Measurements from ENCODE around the gene ADARB1.

The ADARB1 gene

DNA sequence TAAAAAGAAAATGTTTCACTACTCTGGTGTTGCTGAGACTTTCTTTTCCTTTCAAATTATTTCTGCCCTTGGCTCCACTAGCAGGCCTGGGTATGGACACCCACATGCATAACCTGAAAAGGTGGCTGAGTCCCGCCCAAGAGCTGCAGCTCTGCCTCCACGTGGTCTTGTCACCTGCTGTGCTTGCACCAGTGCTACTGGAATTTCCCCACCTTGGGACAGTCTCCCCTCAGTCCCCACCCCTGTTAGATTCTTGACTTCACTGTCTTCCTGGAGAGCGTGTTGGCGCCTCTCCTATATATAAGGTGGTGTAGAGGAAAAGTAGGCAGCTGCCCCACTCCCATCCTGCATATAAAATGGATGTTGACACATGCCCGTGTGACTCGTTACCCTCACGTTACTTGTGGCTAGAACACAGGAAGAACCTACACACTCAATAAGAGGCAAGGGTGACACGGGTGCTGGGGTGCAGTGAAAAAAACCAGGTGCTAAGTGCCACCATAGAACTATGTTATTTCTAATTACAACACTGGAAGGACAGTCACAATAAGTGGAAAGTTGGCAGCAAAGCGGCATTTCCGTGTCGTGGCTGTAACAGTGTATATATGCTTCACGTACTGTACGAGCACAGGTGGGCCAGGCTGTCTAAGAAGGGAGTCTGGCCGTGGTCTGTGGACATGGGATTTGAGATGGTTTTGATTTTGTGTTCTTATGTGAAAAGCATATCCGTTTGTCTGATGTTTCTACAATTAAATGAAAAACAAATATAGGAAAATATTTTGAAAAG is 152.4 kb downstream of the ADARB1 start:
- Histone ChIP-seq H2AFZ (ENCODE audit: low read depth, low read length) (no peak overlapping the region), H3K4me3 (ENCODE audit: low read length) (no peak overlapping the region)

DNA sequence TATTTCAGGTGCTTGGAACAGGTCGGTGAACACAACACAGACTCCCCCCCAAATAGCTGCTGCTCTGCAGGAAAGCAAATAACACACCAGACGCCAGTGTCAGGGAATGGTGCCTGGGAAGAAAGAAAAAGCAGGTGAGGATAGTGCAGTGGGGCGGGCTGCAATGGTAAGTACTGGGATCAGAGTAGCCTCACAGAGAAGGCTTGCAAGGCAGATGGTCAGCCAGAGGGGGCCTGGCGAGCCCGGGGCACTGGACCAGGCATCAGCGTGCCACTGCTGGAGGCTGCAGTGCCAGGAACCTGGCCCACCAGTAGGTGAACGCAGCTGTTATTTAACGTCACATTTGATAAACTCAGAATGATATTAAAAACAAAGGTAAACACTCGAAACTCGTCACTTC is 153.4 kb downstream of the ADARB1 start:
- H3K4me3 ChIP-seq (ENCODE audit: low read length) = no peak overlapping the region
- no peak overlapping the region for H2AFZ ChIP-seq (ENCODE audit: low read depth, low read length)
- no peaks in the 10 kb centered on the region for H3K36me3 ChIP-seq (ENCODE audit: insufficient read depth, low read length)
- H3K4me1 ChIP-seq (ENCODE audit: insufficient read depth, low read length) = no peaks in the 10 kb centered on the region
- no peaks in the 10 kb centered on the region for H3K9me3 ChIP-seq (ENCODE audit: low read length)
- H3K27me3 ChIP-seq (ENCODE audit: insufficient read depth, low read length) = no peaks in the 10 kb centered on the region

More for the DNA sequence above, 152.4 kb downstream of the ADARB1 start:
- Histone ChIP-seq H3K4me1 (ENCODE audit: insufficient read depth, low read length) (no peaks in the 10 kb centered on the region), H3K27me3 (ENCODE audit: insufficient read depth, low read length) (no peaks in the 10 kb centered on the region), H3K9me3 (ENCODE audit: low read length) (no peaks in the 10 kb centered on the region), H3K36me3 (ENCODE audit: insufficient read depth, low read length) (no peaks in the 10 kb centered on the region)

DNA sequence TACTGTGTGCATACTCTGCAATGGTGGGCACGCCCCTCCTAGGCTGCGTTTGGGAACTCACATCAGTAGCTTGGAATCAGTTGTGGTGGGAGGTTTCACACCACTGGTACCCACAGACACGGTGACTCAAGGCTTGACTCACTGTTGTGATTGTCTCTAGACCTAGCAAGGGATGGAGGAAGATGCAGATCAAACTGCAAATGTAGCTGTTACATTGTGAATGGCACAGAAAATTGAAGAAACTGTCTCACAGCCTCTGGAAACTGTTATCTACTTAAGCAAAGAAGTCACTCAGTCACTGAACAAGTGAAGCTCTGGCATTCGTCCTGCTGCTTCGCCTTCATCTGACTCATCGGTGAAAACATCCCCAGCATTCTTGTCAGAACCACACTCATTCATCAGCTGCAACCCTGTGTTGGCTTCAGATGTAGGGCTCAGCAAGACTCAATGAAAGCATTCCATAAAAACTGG is 153.8 kb downstream of the ADARB1 start:
- H3K4me1 ChIP-seq (ENCODE audit: insufficient read depth, low read length) = no peaks in the 10 kb centered on the region
- H3K9me3 ChIP-seq (ENCODE audit: low read length) = no peaks in the 10 kb centered on the region

DNA sequence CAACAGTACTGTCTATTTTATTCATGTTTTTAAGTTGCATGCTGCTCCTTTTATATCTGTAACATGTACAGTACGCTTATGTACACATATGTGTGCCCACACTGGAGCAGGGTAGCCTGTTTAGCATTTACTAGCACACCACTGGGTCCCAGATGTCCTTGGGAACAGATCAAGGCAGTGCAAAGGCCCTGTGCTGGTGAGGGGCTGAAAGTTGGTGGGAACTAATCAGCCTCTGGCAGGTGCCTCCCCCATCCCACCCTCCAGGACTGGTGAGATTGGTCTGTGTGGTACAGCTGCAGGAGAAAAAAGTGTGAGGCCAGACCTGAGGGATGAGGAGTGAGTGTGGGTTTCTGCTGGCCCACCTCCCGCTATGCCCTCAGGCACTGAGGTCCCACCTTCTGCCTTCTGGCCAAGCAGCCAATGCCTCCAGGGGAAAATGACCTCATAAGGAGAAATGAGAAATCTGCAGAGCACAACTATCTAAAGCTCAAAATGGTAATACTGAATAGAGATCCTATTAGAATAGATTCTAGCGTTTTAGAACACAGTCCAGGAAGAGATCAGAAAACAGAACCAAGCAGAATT is 154.4 kb downstream of the ADARB1 start:
- no peak overlapping the region for H3K4me3 ChIP-seq (ENCODE audit: low read length)
- no peak overlapping the region for H2AFZ ChIP-seq (ENCODE audit: low read depth, low read length)
- no peaks in the 10 kb centered on the region for H3K4me1 ChIP-seq (ENCODE audit: insufficient read depth, low read length)
- H3K27me3 ChIP-seq (ENCODE audit: insufficient read depth, low read length) = no peaks in the 10 kb centered on the region
- H3K36me3 ChIP-seq (ENCODE audit: insufficient read depth, low read length) = no peaks in the 10 kb centered on the region
- no peaks in the 10 kb centered on the region for H3K9me3 ChIP-seq (ENCODE audit: low read length)

More for the DNA sequence above, 153.8 kb downstream of the ADARB1 start:
- H3K36me3 ChIP-seq (ENCODE audit: insufficient read depth, low read length) = no peaks in the 10 kb centered on the region
- no peaks in the 10 kb centered on the region for H3K27me3 ChIP-seq (ENCODE audit: insufficient read depth, low read length)
- no peak overlapping the region for H2AFZ ChIP-seq (ENCODE audit: low read depth, low read length)
- H3K4me3 ChIP-seq (ENCODE audit: low read length) = no peak overlapping the region

DNA sequence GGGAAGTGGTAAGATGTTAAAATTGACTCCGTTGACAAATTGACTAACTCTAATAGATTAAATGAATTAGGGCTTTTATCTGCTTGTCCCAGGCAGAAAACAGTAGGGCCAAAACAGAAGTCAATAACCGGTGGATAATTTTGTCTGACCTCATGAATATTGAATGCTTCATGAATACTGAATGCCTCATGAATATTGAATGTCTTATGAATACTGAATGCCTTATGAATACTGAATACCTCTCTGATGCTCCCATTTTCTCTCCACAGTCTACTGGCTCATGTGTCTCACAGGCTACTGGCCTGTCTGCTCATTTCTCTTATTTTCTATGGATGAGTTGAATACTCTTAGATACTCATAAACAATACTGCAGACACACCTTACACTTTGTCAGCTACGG is 157.3 kb downstream of the ADARB1 start:
- H3K4me1 ChIP-seq (ENCODE audit: insufficient read depth, low read length) = peaks cover 14% of the 10 kb centered on the region
- no peak overlapping the region for H3K4me3 ChIP-seq (ENCODE audit: low read length)
- H3K9me3 ChIP-seq (ENCODE audit: low read length) = no peaks in the 10 kb centered on the region
- no peak overlapping the region for H2AFZ ChIP-seq (ENCODE audit: low read depth, low read length)
- H3K36me3 ChIP-seq (ENCODE audit: insufficient read depth, low read length) = no peaks in the 10 kb centered on the region
- H3K27me3 ChIP-seq (ENCODE audit: insufficient read depth, low read length) = no peaks in the 10 kb centered on the region

DNA sequence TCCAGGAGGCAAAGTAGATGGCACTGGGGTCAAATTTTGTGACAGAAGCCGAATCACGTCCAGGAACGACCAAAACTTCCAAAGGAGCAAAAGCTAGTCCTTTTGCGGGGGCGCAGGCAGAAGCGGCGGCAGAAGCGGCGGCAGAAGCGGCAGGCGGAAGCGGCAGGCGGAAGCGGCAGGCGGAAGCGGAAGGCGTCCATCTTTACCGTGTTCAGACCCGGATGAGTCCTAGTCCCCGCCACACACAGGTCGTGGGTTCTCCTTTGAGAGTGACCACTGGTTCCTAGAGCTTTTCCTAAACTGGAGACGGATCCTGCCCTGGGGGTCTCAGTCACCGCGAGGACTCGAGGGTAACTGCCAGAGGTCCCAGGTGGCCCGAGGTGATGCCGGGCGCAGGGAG is 159.7 kb downstream of the ADARB1 start:
- H3K9me3 ChIP-seq (ENCODE audit: low read length) = no peaks in the 10 kb centered on the region
- H3K4me1 ChIP-seq (ENCODE audit: insufficient read depth, low read length) = peaks cover 14% of the 10 kb centered on the region
- no peak overlapping the region for H2AFZ ChIP-seq (ENCODE audit: low read depth, low read length)
- no peak overlapping the region for H3K4me3 ChIP-seq (ENCODE audit: low read length)
- H3K27me3 ChIP-seq (ENCODE audit: insufficient read depth, low read length) = no peaks in the 10 kb centered on the region
- H3K36me3 ChIP-seq (ENCODE audit: insufficient read depth, low read length) = no peaks in the 10 kb centered on the region

DNA sequence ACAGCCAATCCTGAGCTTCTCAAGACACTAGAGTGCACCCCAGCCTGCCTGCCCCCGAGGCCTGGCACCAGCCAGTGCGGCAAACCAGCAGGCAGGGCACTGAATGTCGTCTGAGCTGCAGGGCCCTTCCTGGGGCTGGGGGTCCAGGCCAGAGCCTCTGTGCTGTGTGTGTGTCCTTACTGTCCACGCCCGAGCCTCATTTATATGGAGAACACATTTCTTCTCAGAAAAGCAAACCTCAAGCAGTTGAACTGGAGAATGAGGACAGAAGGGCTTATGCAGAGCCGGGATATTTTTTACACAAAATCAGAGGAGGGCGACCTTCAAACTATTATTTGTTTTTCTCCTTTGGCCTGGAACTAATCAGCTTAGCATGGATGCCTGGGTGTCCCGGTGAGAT is 160.6 kb downstream of the ADARB1 start:
- no peaks in the 10 kb centered on the region for H3K36me3 ChIP-seq (ENCODE audit: insufficient read depth, low read length)
- no peaks in the 10 kb centered on the region for H3K9me3 ChIP-seq (ENCODE audit: low read length)
- H2AFZ ChIP-seq (ENCODE audit: low read depth, low read length) = no peak overlapping the region
- no peak overlapping the region for H3K4me3 ChIP-seq (ENCODE audit: low read length)
- H3K27me3 ChIP-seq (ENCODE audit: insufficient read depth, low read length) = no peaks in the 10 kb centered on the region
- H3K4me1 ChIP-seq (ENCODE audit: insufficient read depth, low read length) = peaks cover 14% of the 10 kb centered on the region

GRCh38 chr21:45235488-45235887 is 161.1 kb downstream of the ADARB1 start:
- H3K4me1 ChIP-seq (ENCODE audit: insufficient read depth, low read length) = peaks cover 14% of the 10 kb centered on the region
- no peaks in the 10 kb centered on the region for H3K27me3 ChIP-seq (ENCODE audit: insufficient read depth, low read length)
- no peaks in the 10 kb centered on the region for H3K9me3 ChIP-seq (ENCODE audit: low read length)
- no peak overlapping the region for H3K4me3 ChIP-seq (ENCODE audit: low read length)
- no peaks in the 10 kb centered on the region for H3K36me3 ChIP-seq (ENCODE audit: insufficient read depth, low read length)
- no peak overlapping the region for H2AFZ ChIP-seq (ENCODE audit: low read depth, low read length)

DNA sequence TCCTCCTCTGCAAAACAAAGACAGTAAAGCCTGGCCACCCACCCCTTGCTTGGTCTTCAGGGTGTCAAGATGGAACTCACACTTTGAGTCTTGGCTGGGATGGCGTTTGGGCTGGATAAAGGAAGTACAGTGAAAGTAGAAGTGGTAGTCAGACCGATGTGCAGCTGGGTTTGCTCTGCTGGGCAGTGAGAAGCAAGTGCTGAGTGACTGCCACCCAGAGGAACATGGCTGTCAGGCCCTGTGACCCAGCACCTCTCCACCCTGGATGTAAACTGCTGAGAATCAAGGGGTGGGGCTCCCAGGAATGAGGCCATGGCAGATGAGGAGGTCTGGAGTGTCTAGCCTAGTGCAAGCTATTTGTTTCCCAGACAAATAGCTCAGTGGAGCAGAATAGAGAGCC is 162.1 kb downstream of the ADARB1 start:
- no peaks in the 10 kb centered on the region for H3K27me3 ChIP-seq (ENCODE audit: insufficient read depth, low read length)
- no peak overlapping the region for H2AFZ ChIP-seq (ENCODE audit: low read depth, low read length)
- H3K36me3 ChIP-seq (ENCODE audit: insufficient read depth, low read length) = no peaks in the 10 kb centered on the region
- peaks cover 3% of the 10 kb centered on the region for H3K9me3 ChIP-seq (ENCODE audit: low read length)
- H3K4me3 ChIP-seq (ENCODE audit: low read length) = no peak overlapping the region
- peaks cover 14% of the 10 kb centered on the region for H3K4me1 ChIP-seq (ENCODE audit: insufficient read depth, low read length)

GRCh38 chr21:45237401-45237800 is 163.0 kb downstream of the ADARB1 start:
- H3K4me3 ChIP-seq (ENCODE audit: low read length) = no peak overlapping the region
- H3K36me3 ChIP-seq (ENCODE audit: insufficient read depth, low read length) = no peaks in the 10 kb centered on the region
- H3K9me3 ChIP-seq (ENCODE audit: low read length) = peaks cover 4% of the 10 kb centered on the region
- H3K27me3 ChIP-seq (ENCODE audit: insufficient read depth, low read length) = no peaks in the 10 kb centered on the region
- no peak overlapping the region for H2AFZ ChIP-seq (ENCODE audit: low read depth, low read length)
- peaks cover 14% of the 10 kb centered on the region for H3K4me1 ChIP-seq (ENCODE audit: insufficient read depth, low read length)

DNA sequence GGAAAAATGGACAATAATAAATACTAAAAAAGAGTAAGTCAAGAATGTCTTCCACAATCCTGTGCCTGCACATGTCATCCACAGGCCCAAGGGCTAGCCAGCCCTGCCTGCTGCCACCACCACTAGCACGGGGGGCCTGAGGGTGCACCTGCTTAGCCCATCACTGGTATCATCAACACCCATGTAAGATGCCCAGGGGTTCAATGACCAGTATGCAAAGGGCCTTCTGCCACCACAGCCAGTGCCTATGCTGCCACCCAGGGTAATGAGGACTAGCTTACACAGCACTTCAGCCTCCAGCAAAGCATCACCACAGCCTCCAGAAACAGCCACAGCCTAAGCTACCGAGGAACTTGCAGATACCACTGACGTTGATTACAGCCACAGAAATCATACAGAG is 167.0 kb downstream of the ADARB1 start:
- no peak overlapping the region for H3K4me3 ChIP-seq (ENCODE audit: low read length)
- H3K36me3 ChIP-seq (ENCODE audit: insufficient read depth, low read length) = no peaks in the 10 kb centered on the region
- no peaks in the 10 kb centered on the region for H3K4me1 ChIP-seq (ENCODE audit: insufficient read depth, low read length)
- H3K9me3 ChIP-seq (ENCODE audit: low read length) = peaks cover 4% of the 10 kb centered on the region
- no peak overlapping the region for H2AFZ ChIP-seq (ENCODE audit: low read depth, low read length)
- H3K27me3 ChIP-seq (ENCODE audit: insufficient read depth, low read length) = no peaks in the 10 kb centered on the region

DNA sequence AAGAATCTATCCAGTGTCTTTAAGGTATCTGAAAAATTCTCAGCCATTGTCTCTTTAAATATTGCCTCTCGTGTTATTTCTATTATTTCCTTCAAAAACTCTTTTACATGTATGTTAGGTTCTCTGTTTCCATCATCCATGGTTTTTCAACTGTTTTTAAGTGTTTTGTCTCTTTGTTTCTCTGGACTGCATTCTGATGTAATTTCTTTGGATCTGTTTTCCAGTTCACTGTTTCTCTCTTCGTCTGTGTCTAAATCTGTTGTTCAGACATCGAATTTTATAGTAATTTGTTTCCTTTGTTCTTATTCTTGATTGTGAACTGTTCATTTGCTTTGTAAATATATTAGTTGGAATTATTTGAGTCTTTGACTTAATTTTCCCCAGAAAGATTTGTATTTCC is 169.2 kb downstream of the ADARB1 start:
- Histone ChIP-seq H3K4me1 (ENCODE audit: insufficient read depth, low read length) (no peaks in the 10 kb centered on the region), H3K4me3 (ENCODE audit: low read length) (no peak overlapping the region), H2AFZ (ENCODE audit: low read depth, low read length) (no peak overlapping the region), H3K9me3 (ENCODE audit: low read length) (peaks cover 4% of the 10 kb centered on the region), H3K36me3 (ENCODE audit: insufficient read depth, low read length) (no peaks in the 10 kb centered on the region), H3K27me3 (ENCODE audit: insufficient read depth, low read length) (no peaks in the 10 kb centered on the region)

DNA sequence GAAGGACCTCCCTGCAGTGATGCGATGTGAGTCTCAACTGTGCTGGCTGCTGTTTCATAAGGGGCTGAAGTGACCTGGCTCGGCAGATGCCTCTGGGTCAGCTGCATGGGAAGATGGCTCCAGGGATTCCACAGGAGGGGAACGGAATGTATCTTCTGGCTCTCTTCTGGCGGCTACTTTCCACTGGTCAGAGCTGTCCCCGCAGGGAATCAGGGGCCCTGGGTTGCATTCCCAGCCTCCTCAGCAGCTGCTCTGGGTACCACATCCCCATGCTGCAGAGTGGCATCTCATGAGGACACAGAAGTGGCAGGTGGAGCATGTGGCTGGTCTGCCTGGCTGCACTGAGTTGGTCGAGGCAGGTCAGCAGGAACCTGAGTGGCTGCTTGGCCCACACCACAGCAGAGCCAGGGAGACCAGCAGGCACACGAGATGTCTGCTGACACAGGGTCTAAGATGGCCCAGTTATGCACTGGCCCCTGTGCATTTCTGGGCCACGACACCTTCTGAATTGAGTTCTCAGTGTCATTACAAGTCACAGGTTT is 170.5 kb downstream of the ADARB1 start:
- Histone ChIP-seq H3K9me3 (ENCODE audit: low read length) (peaks cover 4% of the 10 kb centered on the region), H3K27me3 (ENCODE audit: insufficient read depth, low read length) (no peaks in the 10 kb centered on the region), H2AFZ (ENCODE audit: low read depth, low read length) (no peak overlapping the region), H3K4me1 (ENCODE audit: insufficient read depth, low read length) (no peaks in the 10 kb centered on the region), H3K36me3 (ENCODE audit: insufficient read depth, low read length) (no peaks in the 10 kb centered on the region), H3K4me3 (ENCODE audit: low read length) (no peak overlapping the region)
